Stomach (tissue), 4 donors: ENCODE measurements around the gene ATP10B.

Source experiments
- POLR2AphosphoS5 ChIP-seq, 3 donors: sonication (generic); formaldehyde crosslinking; IDR thresholded peaks; one replicate each; pipeline ENCODE4 v1.6.1; 2016; ENCODE audit warnings: antibody characterized with exemption in 3 of 3
- TF ChIP-seq, protein P1 (sequence below), 7 experiments: fragments of 450-650 bp in 4 of 7; fragments of 200-600 bp in 3 of 7; sonication (generic) in 3 of 7; IDR thresholded peaks; one replicate each; pipeline ENCODE4 v1.5.1; 2016 to 2019; ENCODE audit warnings: antibody characterized with exemption in 7 of 7, control low read depth in 2 of 7, mild to moderate bottlenecking in 1 of 7

DNA sequence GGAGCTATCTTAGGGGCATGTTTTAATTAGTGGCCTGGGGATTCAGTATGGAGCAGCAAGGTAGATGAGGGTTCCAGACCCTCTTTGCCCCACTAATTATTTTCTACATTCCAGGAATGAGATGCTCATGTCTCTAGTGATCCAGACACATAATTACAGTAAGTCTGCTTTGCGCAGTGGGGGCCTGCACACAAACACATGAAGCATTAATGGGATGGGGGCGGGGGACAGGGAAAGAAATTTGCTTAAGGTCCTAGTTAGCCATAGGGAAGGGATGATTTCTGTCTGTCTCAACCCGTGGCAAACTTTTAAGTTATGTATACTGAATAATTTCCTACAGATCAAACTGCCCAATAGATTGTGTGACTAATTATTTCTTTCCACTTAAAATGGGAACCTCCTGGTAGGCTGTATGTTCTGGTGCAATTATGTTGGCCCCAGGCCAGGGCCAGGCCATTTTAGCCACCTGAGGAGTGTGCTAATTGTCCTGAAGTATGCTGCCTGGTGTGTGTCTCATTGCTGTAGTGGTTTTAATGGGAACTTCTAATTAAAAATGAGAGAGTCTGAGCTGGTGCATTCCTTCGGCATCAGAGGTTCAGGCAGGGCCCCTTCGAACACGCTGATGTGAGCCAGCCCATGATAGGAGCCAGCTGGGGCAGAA lies 295.9 kb downstream of the ATP10B start:
- TF ChIP-seq POLR2AphosphoS5 (IDR thresholded peaks at IDR 0.05) = no peak
- TF ChIP-seq, protein P1, sequence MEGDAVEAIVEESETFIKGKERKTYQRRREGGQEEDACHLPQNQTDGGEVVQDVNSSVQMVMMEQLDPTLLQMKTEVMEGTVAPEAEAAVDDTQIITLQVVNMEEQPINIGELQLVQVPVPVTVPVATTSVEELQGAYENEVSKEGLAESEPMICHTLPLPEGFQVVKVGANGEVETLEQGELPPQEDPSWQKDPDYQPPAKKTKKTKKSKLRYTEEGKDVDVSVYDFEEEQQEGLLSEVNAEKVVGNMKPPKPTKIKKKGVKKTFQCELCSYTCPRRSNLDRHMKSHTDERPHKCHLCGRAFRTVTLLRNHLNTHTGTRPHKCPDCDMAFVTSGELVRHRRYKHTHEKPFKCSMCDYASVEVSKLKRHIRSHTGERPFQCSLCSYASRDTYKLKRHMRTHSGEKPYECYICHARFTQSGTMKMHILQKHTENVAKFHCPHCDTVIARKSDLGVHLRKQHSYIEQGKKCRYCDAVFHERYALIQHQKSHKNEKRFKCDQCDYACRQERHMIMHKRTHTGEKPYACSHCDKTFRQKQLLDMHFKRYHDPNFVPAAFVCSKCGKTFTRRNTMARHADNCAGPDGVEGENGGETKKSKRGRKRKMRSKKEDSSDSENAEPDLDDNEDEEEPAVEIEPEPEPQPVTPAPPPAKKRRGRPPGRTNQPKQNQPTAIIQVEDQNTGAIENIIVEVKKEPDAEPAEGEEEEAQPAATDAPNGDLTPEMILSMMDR (IDR thresholded peaks at IDR 0.05) = no peak
